Measurements from ENCODE around the gene CFAP69.

CFAP69 gene

GRCh38 chr7:90239625-90240228 lies 5.2 kb upstream of the CFAP69 start (continued):
- TF ChIP-seq POU6F1 (CRISPR knock-in tag; IDR thresholded peaks at IDR 0.05; ENCODE audit: borderline replicate concordance, low read depth) (no peak), ESRRG (CRISPR knock-in tag; IDR thresholded peaks at IDR 0.05) (no peak), SNAI2 (CRISPR knock-in tag; IDR thresholded peaks at IDR 0.05) (no peak), CSDC2 (CRISPR knock-in tag; IDR thresholded peaks at IDR 0.05) (no peak), ISL1 (CRISPR knock-in tag; IDR thresholded peaks at IDR 0.05) (no peak), ARNTL (CRISPR knock-in tag; IDR thresholded peaks at IDR 0.05; ENCODE audit: borderline replicate concordance, low read depth) (no peak), CREB5 (CRISPR knock-in tag; IDR thresholded peaks at IDR 0.05; ENCODE audit: low read depth) (no peak), ZNF8 (CRISPR knock-in tag; IDR thresholded peaks at IDR 0.05) (no peak), ZNF70 (CRISPR knock-in tag; IDR thresholded peaks at IDR 0.05) (no peak)

- no peak for ATAC-seq
- TF ChIP-seq POU6F1 (CRISPR knock-in tag; IDR thresholded peaks at IDR 0.05; ENCODE audit: borderline replicate concordance, low read depth) (no peak), CSRNP3 (CRISPR knock-in tag; IDR thresholded peaks at IDR 0.05) (no peak), ZNF565 (CRISPR knock-in tag; conservative IDR thresholded peaks at IDR 0.05; ENCODE audit: low read depth) (no peak), ZC3H10 (CRISPR knock-in tag; IDR thresholded peaks at IDR 0.05) (no peak), BACH2 (CRISPR knock-in tag; IDR thresholded peaks at IDR 0.05; ENCODE audit: borderline replicate concordance) (no peak), RARB (CRISPR knock-in tag; IDR thresholded peaks at IDR 0.05) (no peak), OSR1 (CRISPR knock-in tag; IDR thresholded peaks at IDR 0.05) (no peak), PATZ1 (CRISPR knock-in tag; IDR thresholded peaks at IDR 0.05; ENCODE audit: borderline replicate concordance) (no peak), ZNF8 (CRISPR knock-in tag; IDR thresholded peaks at IDR 0.05) (no peak)
Observed at GRCh38 chr7:90242369-90243168, 2.4 kb upstream of the CFAP69 start.

- no peak for ATAC-seq
- no peak for TF ChIP-seq ZFP3 (CRISPR knock-in tag; IDR thresholded peaks at IDR 0.05)
- TF ChIP-seq ZNF70 (CRISPR knock-in tag; IDR thresholded peaks at IDR 0.05), result no peak
- TF ChIP-seq CREB5 (CRISPR knock-in tag; IDR thresholded peaks at IDR 0.05; ENCODE audit: low read depth), result no peak
- TF ChIP-seq ZC3H10 (CRISPR knock-in tag; IDR thresholded peaks at IDR 0.05), result no peak
- TF ChIP-seq ZFP30 (CRISPR knock-in tag; IDR thresholded peaks at IDR 0.05), result no peak
- no peak for TF ChIP-seq SNAI2 (CRISPR knock-in tag; IDR thresholded peaks at IDR 0.05)
- TF ChIP-seq RARB (CRISPR knock-in tag; IDR thresholded peaks at IDR 0.05), result no peak
- no peak for TF ChIP-seq ISL1 (CRISPR knock-in tag; IDR thresholded peaks at IDR 0.05)
- no peak for TF ChIP-seq ZNF565 (CRISPR knock-in tag; conservative IDR thresholded peaks at IDR 0.05; ENCODE audit: low read depth)
- no peak for TF ChIP-seq ZNF8 (CRISPR knock-in tag; IDR thresholded peaks at IDR 0.05)
- TF ChIP-seq CSDC2 (CRISPR knock-in tag; IDR thresholded peaks at IDR 0.05), result no peak
Observed at GRCh38 chr7:90243556-90243955, 1.4 kb upstream of the CFAP69 start.

All from SK-N-SH treated with all-trans-retinoic acid at 6 μM for 48 hours (cell line).